MCF 10A (cell line): ENCODE measurements around the gene MUS81. TPM values are rescaled to one million over a fixed set of nuclear protein-coding genes. Genes with fewer than 3 reads are reported as not detected.
A peak's percentile ranks its signal among the peaks of the same experiment; 100 is the strongest.

Experiments
- BruUV-seq: library from RNA; stranded (reverse); fragments of 400-500 nt; replicated peaks from 2 replicates; lab custom pipeline; 2021; lab: Mats Ljungman, UMichigan
- CTCF ChIA-PET: fragments of 300-600 bp; sonication (Branson Sonifier 250); formaldehyde crosslinking; extraction: SDS; loops from one replicate; lab custom pipeline; 2021; ENCODE audit warnings: antibody characterized with exemption, inconsistent platforms; lab: Yijun Ruan, JAX
- POLR2A ChIA-PET: fragments of 300-600, 350-650 bp; sonication (Branson Sonifier 250); formaldehyde crosslinking; extraction: SDS; loops from one replicate; lab custom pipeline; 2020; ENCODE audit warnings: antibody characterized with exemption, inconsistent platforms; lab: Yijun Ruan, JAX
- DNase-seq: peaks from one replicate; pipeline ENCODE4 v3.0.0-alpha.2; 2018; ENCODE audit not compliant: unreplicated experiment
- H3K27ac Mint-ChIP-seq: one replicate; pipeline ENCODE4 v1.8.0; 2022; ENCODE audit warnings: mild to moderate bottlenecking, low read depth, mixed read lengths; ENCODE audit not compliant: unreplicated experiment
- H3K27me3 Mint-ChIP-seq: one replicate; pipeline ENCODE4 v1.8.0; 2022; ENCODE audit warnings: mixed read lengths; ENCODE audit not compliant: insufficient read depth, unreplicated experiment
- H3K36me3 Mint-ChIP-seq: one replicate; pipeline ENCODE4 v1.8.0; 2022; ENCODE audit warnings: mild to moderate bottlenecking, moderate library complexity, mixed read lengths; ENCODE audit not compliant: insufficient read depth, unreplicated experiment
- H3K4me1 Mint-ChIP-seq: one replicate; pipeline ENCODE4 v1.8.0; 2022; ENCODE audit warnings: mixed read lengths; ENCODE audit not compliant: insufficient read depth, unreplicated experiment
- H3K4me3 Mint-ChIP-seq: one replicate; pipeline ENCODE4 v1.8.0; 2022; ENCODE audit warnings: mild to moderate bottlenecking, moderate library complexity, mixed read lengths; ENCODE audit not compliant: unreplicated experiment
- H3K9me3 Mint-ChIP-seq: one replicate; pipeline ENCODE4 v1.8.0; 2022; ENCODE audit warnings: mixed read lengths; ENCODE audit not compliant: unreplicated experiment
- intact Hi-C: fragments of 100-400 bp; cut with micrococcal nuclease; formaldehyde crosslinking; loops from 2 replicates; pipeline ENCODE4 v1.14.1; 2022
- total RNA-seq: library from RNA; stranded (reverse); gene quantifications from 2 replicates; pipeline ENCODE4 v1.2.3, GENCODE V29; 2022
- TF ChIP-seq, protein P1 (sequence below): fragments of 200-600 bp; IDR thresholded peaks from one replicate; pipeline ENCODE4 v1.8.0; 2022; ENCODE audit warnings: antibody characterized with exemption, mild to moderate bottlenecking; ENCODE audit not compliant: unreplicated experiment

Gene MUS81
- total RNA-seq, 1 experiment from 2014 or later = 77.6 TPM

DNA sequence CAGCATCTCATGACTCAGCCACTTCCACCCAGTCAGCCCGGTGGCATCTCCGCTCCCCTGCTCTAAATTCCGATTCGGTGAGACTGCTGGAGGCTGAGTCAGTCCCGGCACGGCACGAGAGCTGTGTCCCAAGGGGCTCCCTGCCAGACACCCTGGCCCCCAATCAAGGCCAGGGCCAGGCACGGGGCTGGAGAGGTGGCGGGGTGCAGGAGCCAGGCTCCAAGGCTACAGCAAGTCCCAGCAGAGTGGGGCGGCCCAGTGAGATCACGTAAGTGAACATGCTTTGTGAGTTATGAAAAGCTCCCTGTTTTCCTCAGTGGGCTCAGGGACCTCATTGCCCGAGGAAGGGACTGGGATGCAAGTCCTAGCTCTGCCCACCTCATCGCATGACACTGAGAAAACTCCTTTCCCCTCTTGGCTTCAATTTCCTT is 55.6 kb downstream of the MUS81 start:
- H3K4me1 Mint-ChIP-seq = peaks cover 43% of the 10 kb centered on the region

More for the DNA sequence above, 55.6 kb downstream of the MUS81 start:
- ChIA-PET POLR2A (interaction anchor here (0.5 to 8.0 kb wide), 18 partner anchors 10 to 419 kb away, joined by 3 to 122 read pairs (median 4); partner anchors contain the start of genes AP5B1, BANF1, CCDC85B and CFL1), CTCF (interaction anchor here (0.7 to 2.4 kb wide), 5 partner anchors 24 to 56 kb away, joined by 3 to 15 read pairs (median 11); partner anchors contain the start of genes CCDC85B, FIBP and MUS81)
- Mint-ChIP-seq H3K36me3 (no peaks in the 10 kb centered on the region), H3K27ac (peak overlapping the region; percentile 86), H3K4me3 (peak overlapping the region; percentile 89), H3K27me3 (no peaks in the 10 kb centered on the region), H3K9me3 (no peaks in the 10 kb centered on the region)
- BruUV-seq = no TSS peak
- DNase-seq = peak; percentile 95
- intact Hi-C loops = loop anchor here (2.0 to 5.0 kb wide), 2 partner anchors 15 to 254 kb away; partner anchors contain the start of genes FOSL1 and RELA
- TF ChIP-seq, protein P1, sequence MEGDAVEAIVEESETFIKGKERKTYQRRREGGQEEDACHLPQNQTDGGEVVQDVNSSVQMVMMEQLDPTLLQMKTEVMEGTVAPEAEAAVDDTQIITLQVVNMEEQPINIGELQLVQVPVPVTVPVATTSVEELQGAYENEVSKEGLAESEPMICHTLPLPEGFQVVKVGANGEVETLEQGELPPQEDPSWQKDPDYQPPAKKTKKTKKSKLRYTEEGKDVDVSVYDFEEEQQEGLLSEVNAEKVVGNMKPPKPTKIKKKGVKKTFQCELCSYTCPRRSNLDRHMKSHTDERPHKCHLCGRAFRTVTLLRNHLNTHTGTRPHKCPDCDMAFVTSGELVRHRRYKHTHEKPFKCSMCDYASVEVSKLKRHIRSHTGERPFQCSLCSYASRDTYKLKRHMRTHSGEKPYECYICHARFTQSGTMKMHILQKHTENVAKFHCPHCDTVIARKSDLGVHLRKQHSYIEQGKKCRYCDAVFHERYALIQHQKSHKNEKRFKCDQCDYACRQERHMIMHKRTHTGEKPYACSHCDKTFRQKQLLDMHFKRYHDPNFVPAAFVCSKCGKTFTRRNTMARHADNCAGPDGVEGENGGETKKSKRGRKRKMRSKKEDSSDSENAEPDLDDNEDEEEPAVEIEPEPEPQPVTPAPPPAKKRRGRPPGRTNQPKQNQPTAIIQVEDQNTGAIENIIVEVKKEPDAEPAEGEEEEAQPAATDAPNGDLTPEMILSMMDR = no peak

Other genes with a start within 250 kb of the MUS81 start
- 35.2 and 39.7 TPM in 2 replicates for gene MAP3K11, start 246.2 kb upstream of the MUS81 start, total RNA-seq
- gene PCNX3, start 244.7 kb upstream of the MUS81 start, total RNA-seq = 40.9 and 45.8 TPM in 2 replicates
- gene SIPA1, start 222.3 kb upstream of the MUS81 start, total RNA-seq = 4.9 TPM in 2 replicates
- gene RELA, start 197.5 kb upstream of the MUS81 start, total RNA-seq = 82.1 and 83.0 TPM in 2 replicates
- gene KAT5, start 148.2 kb upstream of the MUS81 start, total RNA-seq = 37.6 and 48.1 TPM in 2 replicates
- 27.4 and 35.7 TPM in 2 replicates for gene RNASEH2C, start 139.6 kb upstream of the MUS81 start, total RNA-seq
- 12.9 and 14.4 TPM in 2 replicates for gene AP5B1, start 79.5 kb upstream of the MUS81 start, total RNA-seq
- gene OVOL1, start 73.4 kb upstream of the MUS81 start, total RNA-seq = not detected in 2 replicates
- not detected in 2 replicates for gene SNX32, start 26.5 kb upstream of the MUS81 start, total RNA-seq
- 589 and 611 TPM in 2 replicates for gene CFL1, start 2.3 kb upstream of the MUS81 start, total RNA-seq
- 2.4 and 3.3 TPM in 2 replicates for gene EFEMP2, start 12.4 kb downstream of the MUS81 start, total RNA-seq
- gene CTSW, start 19.4 kb downstream of the MUS81 start, total RNA-seq = not detected in 2 replicates
- gene FIBP, start 28.0 kb downstream of the MUS81 start, total RNA-seq = 79.8 and 80.8 TPM in 2 replicates
- 16.4 and 20.8 TPM in 2 replicates for gene CCDC85B, start 30.2 kb downstream of the MUS81 start, total RNA-seq
- 95.3 and 124 TPM in 2 replicates for gene FOSL1, start 40.0 kb downstream of the MUS81 start, total RNA-seq
- gene C11orf68, start 58.6 kb downstream of the MUS81 start, total RNA-seq = 48.0 and 49.4 TPM in 2 replicates
- 162 and 167 TPM in 2 replicates for gene DRAP1, start 59.0 kb downstream of the MUS81 start, total RNA-seq
- gene TSGA10IP, start 85.0 kb downstream of the MUS81 start, total RNA-seq = not detected in 2 replicates
- 61.7 and 67.4 TPM in 2 replicates for gene SART1, start 101.3 kb downstream of the MUS81 start, total RNA-seq
- gene EIF1AD, start 141.7 kb downstream of the MUS81 start, total RNA-seq = 21.7 and 33.5 TPM in 2 replicates
- gene BANF1, start 142.1 kb downstream of the MUS81 start, total RNA-seq = 154 and 198 TPM in 2 replicates
- gene CST6, start 151.6 kb downstream of the MUS81 start, total RNA-seq = not detected in 2 replicates
- gene CATSPER1, start 166.0 kb downstream of the MUS81 start, total RNA-seq = 0.61 and 0.79 TPM in 2 replicates
- not detected in 2 replicates for gene GAL3ST3, start 188.7 kb downstream of the MUS81 start, total RNA-seq
- gene SF3B2, start 191.9 kb downstream of the MUS81 start, total RNA-seq = 241 and 317 TPM in 2 replicates
- 32.2 and 33.5 TPM in 2 replicates for gene PACS1, start 209.8 kb downstream of the MUS81 start, total RNA-seq